Fibroblast of lung (primary cell): ENCODE results near the gene LEKR1. TPM values are rescaled to one million over a fixed set of nuclear protein-coding genes. Genes with fewer than 3 reads are reported as not detected.

Source experiments
- DNase-seq, 2 donors: peaks; one replicate each; pipeline versions ENCODE4 v3.0.0 to v3.0.0-alpha.2; 2010; ENCODE audit warnings: low read depth in 2 of 2
- H2AFZ ChIP-seq: 2 replicates; pipeline ENCODE4 v1.5.1; 2012; ENCODE audit warnings: low read length, control low read depth, inconsistent platforms
- H3K27ac ChIP-seq: 2 replicates; pipeline ENCODE4 v1.5.1; 2011; ENCODE audit warnings: low read length, control low read depth; ENCODE audit not compliant: insufficient read depth
- H3K27me3 ChIP-seq: 2 replicates; pipeline ENCODE4 v1.5.1; 2011; ENCODE audit warnings: mild to moderate bottlenecking, low read length; ENCODE audit not compliant: control insufficient read depth, insufficient read depth
- H3K36me3 ChIP-seq: 2 replicates; pipeline ENCODE4 v1.5.1; 2011; ENCODE audit warnings: low read length; ENCODE audit not compliant: control insufficient read depth, insufficient read depth
- H3K4me1 ChIP-seq: 2 replicates; pipeline ENCODE4 v1.5.1; 2011; ENCODE audit warnings: low read length; ENCODE audit not compliant: control insufficient read depth, insufficient read depth; ENCODE audit errors: extremely low read depth
- H3K4me2 ChIP-seq: 2 replicates; pipeline ENCODE4 v1.5.1; 2011; ENCODE audit warnings: low read length, control low read depth; ENCODE audit not compliant: insufficient read depth; ENCODE audit errors: extremely low read depth
- H3K4me3 ChIP-seq, 4 experiments: fragments of 200-600 bp in 1 of 4; sonication (generic) in 1 of 4; replicated peaks in 1 of 4; 2 replicates each; pipeline ENCODE4 v1.5.1; 2011 to 2016; ENCODE audit warnings: low read length in 4 of 4, low read depth in 3 of 4, mild to moderate bottlenecking in 3 of 4, control low read depth in 2 of 4, inconsistent platforms in 1 of 4, mixed read lengths in 1 of 4; ENCODE audit not compliant: insufficient read depth in 1 of 4; ENCODE audit errors: control extremely low read depth in 1 of 4
- H3K79me2 ChIP-seq: 2 replicates; pipeline ENCODE4 v1.5.1; 2012; ENCODE audit warnings: mild to moderate bottlenecking, low read length, inconsistent platforms; ENCODE audit not compliant: control insufficient read depth, insufficient read depth
- H3K9ac ChIP-seq: 2 replicates; pipeline ENCODE4 v1.5.1; 2011; ENCODE audit warnings: mild to moderate bottlenecking, low read length, control low read depth; ENCODE audit not compliant: insufficient read depth
- H3K9me3 ChIP-seq: 2 replicates; pipeline ENCODE4 v1.5.1; 2012; ENCODE audit warnings: low read depth, low read length; ENCODE audit not compliant: control insufficient read depth, insufficient read depth
- H4K20me1 ChIP-seq: 2 replicates; pipeline ENCODE4 v1.5.1; 2011; ENCODE audit warnings: low read length; ENCODE audit not compliant: control insufficient read depth, insufficient read depth; ENCODE audit errors: extremely low read depth
- CTCF ChIP-seq, 2 donors: IDR thresholded peaks in 1 of 2; conservative IDR thresholded peaks in 1 of 2; 1 replicate in 1 of 2; 2 replicates in 1 of 2; pipeline ENCODE4 v1.5.1; 2011 to 2012; ENCODE audit warnings: low read length in 2 of 2, control low read depth in 1 of 2, inconsistent platforms in 1 of 2, low read depth in 1 of 2, mild to moderate bottlenecking in 1 of 2
- EZH2 ChIP-seq: IDR thresholded peaks from 2 replicates; pipeline ENCODE4 v1.5.1; 2012; ENCODE audit warnings: low read length, control low read depth, mild to moderate bottlenecking; ENCODE audit errors: missing control alignments
- polyA plus RNA-seq, 2 donors: library from polyadenylated mRNA; depleted of rRNA in 1 of 2; stranded (reverse) in 1 of 2; unstranded in 1 of 2; fragments of >200 nt; gene quantifications; 2 replicates each; pipeline ENCODE4 v1.2.1, GENCODE V29; 2011 to 2012; ENCODE audit warnings: missing spikeins in 1 of 2
- total RNA-seq: library from RNA; depleted of rRNA; stranded (reverse); fragments of >200 nt; gene quantifications from 2 replicates; pipeline ENCODE4 v1.2.1, GENCODE V29; 2014

LEKR1 gene
- total and polyA plus RNA-seq, 2 donors (not counting 1 experiment from before 2014, with no cell fraction given): 0.28 to 1.3 TPM

- no peaks in the 10 kb centered on the region for H3K27me3 ChIP-seq
- H4K20me1 ChIP-seq: no peaks in the 10 kb centered on the region
- no peaks in the 10 kb centered on the region for H3K79me2 ChIP-seq
- H2AFZ ChIP-seq: no peak overlapping the region
- no peaks in the 10 kb centered on the region for H3K9me3 ChIP-seq
- no peak overlapping the region for H3K9ac ChIP-seq
- no peak overlapping the region for H3K4me3 ChIP-seq
- H3K4me2 ChIP-seq: no peak overlapping the region
- H3K27ac ChIP-seq: no peak overlapping the region
- no peaks in the 10 kb centered on the region for H3K36me3 ChIP-seq
- no peak for TF ChIP-seq EZH2
- TF ChIP-seq CTCF (conservative IDR thresholded peaks at IDR 0.05 in 1 of 2, IDR thresholded peaks at IDR 0.05 in 1 of 2; ENCODE audit: low read depth in 1 of 2, low read length in 2 of 2): no peak
- no peak for DNase-seq
- peaks cover 3% of the 10 kb centered on the region for H3K4me1 ChIP-seq
These were observed 243.9 kb downstream of the LEKR1 start for GRCh38 chr3:157069846-157070677.

- H3K4me3 ChIP-seq: no peak overlapping the region
- no peaks in the 10 kb centered on the region for H3K36me3 ChIP-seq
- H2AFZ ChIP-seq: no peak overlapping the region
- H4K20me1 ChIP-seq: no peaks in the 10 kb centered on the region
- peaks cover 3% of the 10 kb centered on the region for H3K4me1 ChIP-seq
- no peak overlapping the region for H3K27ac ChIP-seq
- DNase-seq: peak in 1 of 2 donors; percentile 48
- H3K9me3 ChIP-seq: no peaks in the 10 kb centered on the region
- no peak overlapping the region for H3K9ac ChIP-seq
- no peaks in the 10 kb centered on the region for H3K27me3 ChIP-seq
- no peak overlapping the region for H3K4me2 ChIP-seq
- TF ChIP-seq CTCF (conservative IDR thresholded peaks at IDR 0.05 in 1 of 2, IDR thresholded peaks at IDR 0.05 in 1 of 2; ENCODE audit: low read depth in 1 of 2, low read length in 2 of 2) (no peak), EZH2 (no peak)
- no peaks in the 10 kb centered on the region for H3K79me2 ChIP-seq
These were observed 244.5 kb downstream of the LEKR1 start for GRCh38 chr3:157070678-157070999.

GRCh38 chr3:157071744-157072525 lies 245.8 kb downstream of the LEKR1 start:
- H3K9me3 ChIP-seq: no peaks in the 10 kb centered on the region
- no peak overlapping the region for H3K4me3 ChIP-seq
- H3K27ac ChIP-seq: no peak overlapping the region
- no peak for TF ChIP-seq CTCF (conservative IDR thresholded peaks at IDR 0.05 in 1 of 2, IDR thresholded peaks at IDR 0.05 in 1 of 2; ENCODE audit: low read depth in 1 of 2, low read length in 2 of 2)
- no peak for TF ChIP-seq EZH2
- H3K4me2 ChIP-seq: no peak overlapping the region
- H3K36me3 ChIP-seq: no peaks in the 10 kb centered on the region
- H3K79me2 ChIP-seq: no peaks in the 10 kb centered on the region
- no peak for DNase-seq
- H2AFZ ChIP-seq: no peak overlapping the region
- H3K9ac ChIP-seq: no peak overlapping the region
- no peaks in the 10 kb centered on the region for H4K20me1 ChIP-seq
- H3K27me3 ChIP-seq: no peaks in the 10 kb centered on the region
- peaks cover 3% of the 10 kb centered on the region for H3K4me1 ChIP-seq
